Neuronal stem cell (in vitro differentiated cells): ENCODE measurements around the gene PPM1M.

ENCODE experiments used
- DNase-seq: peaks from one replicate; pipeline ENCODE4 v3.0.0-alpha.2; 2013; ENCODE audit warnings: low spot score
- H2AFZ ChIP-seq: one replicate; pipeline ENCODE4 v1.6.1; 2013; ENCODE audit warnings: mild to moderate bottlenecking, low read length, inconsistent platforms
- H2AK5ac ChIP-seq: 2 replicates; pipeline ENCODE4 v1.6.1; 2013; ENCODE audit warnings: low read depth, mild to moderate bottlenecking, inconsistent platforms, low read length, moderate library complexity, mixed read lengths
- H2BK120ac ChIP-seq: 2 replicates; pipeline ENCODE4 v1.6.1; 2013; ENCODE audit warnings: low read depth, mild to moderate bottlenecking, inconsistent platforms, low read length, moderate library complexity, mixed read lengths
- H2BK12ac ChIP-seq: one replicate; pipeline ENCODE4 v1.6.1; 2013; ENCODE audit warnings: low read length, inconsistent platforms
- H2BK15ac ChIP-seq: 2 replicates; pipeline ENCODE4 v1.6.1; 2013; ENCODE audit warnings: mild to moderate bottlenecking, low read length, inconsistent platforms, mixed read lengths
- H2BK5ac ChIP-seq: one replicate; pipeline ENCODE4 v1.6.1; 2013; ENCODE audit warnings: inconsistent platforms, mild to moderate bottlenecking, low read length, moderate library complexity
- H3K14ac ChIP-seq: one replicate; pipeline ENCODE4 v1.6.1; 2013; ENCODE audit warnings: low read length, inconsistent platforms
- H3K18ac ChIP-seq: 2 replicates; pipeline ENCODE4 v1.6.1; 2013; ENCODE audit warnings: low read length, inconsistent platforms
- H3K23ac ChIP-seq: 2 replicates; pipeline ENCODE4 v1.6.1; 2013; ENCODE audit warnings: low read depth, mild to moderate bottlenecking, mixed read lengths, low read length, inconsistent platforms; ENCODE audit not compliant: poor library complexity
- H3K27ac ChIP-seq: replicated peaks from 3 replicates; pipeline ENCODE4 v1.5.1; 2013; ENCODE audit warnings: low read length, inconsistent platforms
- H3K27me3 ChIP-seq, 3 experiments: 2 replicates each; pipeline ENCODE4 v1.6.1; 2013; ENCODE audit warnings: low read length in 3 of 3, mild to moderate bottlenecking in 2 of 3, inconsistent platforms in 1 of 3, low read depth in 1 of 3, mixed read lengths in 1 of 3, moderate library complexity in 1 of 3; ENCODE audit not compliant: control insufficient read depth in 3 of 3, insufficient read depth in 3 of 3
- H3K36me3 ChIP-seq, 2 donors: replicated peaks in 1 of 2; 2 replicates each; pipeline ENCODE4 v1.6.1; 2013; ENCODE audit warnings: low read length in 2 of 2; ENCODE audit not compliant: control insufficient read depth in 2 of 2, insufficient read depth in 2 of 2
- H3K4ac ChIP-seq: 2 replicates; pipeline ENCODE4 v1.6.1; 2013; ENCODE audit warnings: inconsistent platforms, mild to moderate bottlenecking, low read length, moderate library complexity
- H3K4me1 ChIP-seq, 2 donors: 1 replicate in 1 of 2; 2 replicates in 1 of 2; pipeline ENCODE4 v1.6.1; 2013; ENCODE audit warnings: low read length in 2 of 2, low read depth in 1 of 2; ENCODE audit not compliant: control insufficient read depth in 2 of 2, insufficient read depth in 1 of 2
- H3K4me2 ChIP-seq: one replicate; pipeline ENCODE4 v1.6.1; 2013; ENCODE audit warnings: mild to moderate bottlenecking, low read length, inconsistent platforms; ENCODE audit not compliant: insufficient read depth, poor library complexity, severe bottlenecking
- H3K4me3 ChIP-seq, 2 donors: 2 replicates each; pipeline ENCODE4 v1.5.1; 2013; ENCODE audit warnings: low read length in 2 of 2, mild to moderate bottlenecking in 2 of 2, inconsistent platforms in 1 of 2, moderate library complexity in 1 of 2
- H3K79me1 ChIP-seq: one replicate; pipeline ENCODE4 v1.6.1; 2013; ENCODE audit warnings: low read depth, mild to moderate bottlenecking, inconsistent platforms, low read length, moderate library complexity
- H3K9ac ChIP-seq: one replicate; pipeline ENCODE4 v1.6.1; 2013; ENCODE audit warnings: mild to moderate bottlenecking, low read depth, low read length, inconsistent platforms; ENCODE audit not compliant: poor library complexity
- H3K9me3 ChIP-seq, 2 donors: replicated peaks in 1 of 2; 2 replicates each; pipeline versions ENCODE3 to v1.6.1; 2013; ENCODE audit warnings: low read length in 2 of 2, mild to moderate bottlenecking in 2 of 2, inconsistent platforms in 1 of 2, low read depth in 1 of 2, mixed read lengths in 1 of 2, moderate library complexity in 1 of 2; ENCODE audit not compliant: control insufficient read depth in 2 of 2, insufficient read depth in 1 of 2
- H4K8ac ChIP-seq: one replicate; pipeline ENCODE4 v1.6.1; 2013; ENCODE audit warnings: low read depth, mild to moderate bottlenecking, inconsistent platforms, low read length, moderate library complexity
- H4K91ac ChIP-seq: one replicate; pipeline ENCODE4 v1.6.1; 2013; ENCODE audit warnings: low read length, low read depth, mild to moderate bottlenecking, inconsistent platforms; ENCODE audit not compliant: poor library complexity
- WGBS, 2 donors: extraction: QIAGEN DNeasy Blood & Tissue Kit; methylation state at CpG; one replicate each; pipeline ENCODE4 v1.1.7; 2013; ENCODE audit warnings: missing lambda C conversion rate in 2 of 2, mixed read lengths in 1 of 2; ENCODE audit not compliant: insufficient read length in 2 of 2, insufficient replicate concordance in 1 of 2; ENCODE audit errors: extremely low coverage in 2 of 2; 5-methylcytosine and 5-hydroxymethylcytosine counted together

Gene PPM1M

DNA sequence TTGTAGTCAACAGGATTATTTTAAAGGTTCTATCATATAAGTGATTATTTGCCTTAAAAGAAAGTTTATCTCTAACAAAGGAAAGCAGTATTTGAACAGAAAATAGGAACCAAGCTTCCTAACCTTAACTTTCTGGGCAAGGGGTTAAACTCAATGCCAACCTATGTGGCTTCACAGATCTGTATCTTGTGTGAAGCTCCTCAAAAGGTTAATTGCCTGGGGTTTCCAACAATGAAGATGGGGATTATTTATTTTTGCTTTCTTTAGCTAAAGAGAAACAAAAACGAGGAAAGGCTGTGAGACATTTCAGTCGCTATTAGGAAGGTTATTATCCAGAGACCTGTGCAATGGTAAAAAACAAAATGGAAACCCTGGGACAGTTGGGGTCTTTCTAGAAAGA is 34.0 kb downstream of the PPM1M start:
- no peaks in the 10 kb centered on the region for H3K9me3 ChIP-seq
- H4K91ac ChIP-seq: no peak overlapping the region
- DNase-seq: no peak
- H2BK5ac ChIP-seq: no peak overlapping the region
- no peak overlapping the region for H3K4me2 ChIP-seq
- H3K14ac ChIP-seq: no peak overlapping the region
- peaks cover under 1 to 36% of the 10 kb centered on the region in 2 donors for H3K36me3 ChIP-seq
- H2AFZ ChIP-seq: no peak overlapping the region
- no peak overlapping the region for H3K18ac ChIP-seq
- H2BK12ac ChIP-seq: no peak overlapping the region
- H3K27me3 ChIP-seq: no peaks in the 10 kb centered on the region
- H3K23ac ChIP-seq: no peak overlapping the region
- peaks cover 5% of the 10 kb centered on the region for H3K79me1 ChIP-seq
- no peak overlapping the region for H2BK15ac ChIP-seq
- no peak overlapping the region for H2AK5ac ChIP-seq
- peaks cover 9 to 34% of the 10 kb centered on the region in 2 donors for H3K4me1 ChIP-seq
- H3K9ac ChIP-seq: no peak overlapping the region
- WGBS, 2 donors: no CpG with 5 or more reads among the region's 2 CpGs
- no peak overlapping the region for H3K4ac ChIP-seq
- H3K4me3 ChIP-seq: no peak overlapping the region
- H3K27ac ChIP-seq: peak overlapping the region; percentile 18
- H4K8ac ChIP-seq: no peak overlapping the region
- H2BK120ac ChIP-seq: no peak overlapping the region

DNA sequence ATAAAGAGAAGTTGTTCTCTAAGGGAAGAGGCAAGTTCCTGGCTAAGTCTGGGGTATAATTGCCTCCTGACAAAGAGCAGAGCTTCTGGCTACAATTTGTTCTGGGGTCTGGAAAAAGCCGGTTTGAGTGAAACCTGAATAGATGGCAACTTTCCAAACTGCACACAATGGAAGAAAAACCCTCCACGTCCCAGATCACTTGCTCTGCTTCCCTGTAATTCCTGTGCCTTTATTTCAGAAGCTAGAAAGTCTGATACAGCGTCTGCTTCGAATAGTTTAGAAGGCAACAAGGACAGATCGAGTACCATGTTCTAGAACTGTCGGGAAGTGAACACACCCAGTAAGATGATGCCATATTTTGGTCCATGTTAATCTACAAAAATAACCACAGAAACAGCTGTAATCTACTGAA is 34.5 kb downstream of the PPM1M start:
- no peak overlapping the region for H2BK5ac ChIP-seq
- H4K91ac ChIP-seq: no peak overlapping the region
- H3K4me3 ChIP-seq: no peak overlapping the region
- no peaks in the 10 kb centered on the region for H3K27me3 ChIP-seq
- no peak overlapping the region for H2BK12ac ChIP-seq
- no CpG with 5 or more reads among the region's 6 CpGs for WGBS, 2 donors
- H3K9ac ChIP-seq: no peak overlapping the region
- H3K23ac ChIP-seq: no peak overlapping the region
- H3K9me3 ChIP-seq: no peaks in the 10 kb centered on the region
- no peak overlapping the region for H2BK120ac ChIP-seq
- H2AK5ac ChIP-seq: no peak overlapping the region
- no peak overlapping the region for H3K18ac ChIP-seq
- H3K27ac ChIP-seq: peak overlapping the region; percentile 18
- peak overlapping the region; percentile 36 for H2AFZ ChIP-seq
- no peak overlapping the region for H3K4me2 ChIP-seq
- DNase-seq: no peak
- no peak overlapping the region for H4K8ac ChIP-seq
- H3K36me3 ChIP-seq: peaks cover 0 to 32% of the 10 kb centered on the region in 2 donors
- H3K79me1 ChIP-seq: peaks cover 5% of the 10 kb centered on the region
- H3K14ac ChIP-seq: no peak overlapping the region
- H2BK15ac ChIP-seq: no peak overlapping the region
- H3K4me1 ChIP-seq: peaks cover 9 to 34% of the 10 kb centered on the region in 2 donors
- H3K4ac ChIP-seq: no peak overlapping the region

DNA sequence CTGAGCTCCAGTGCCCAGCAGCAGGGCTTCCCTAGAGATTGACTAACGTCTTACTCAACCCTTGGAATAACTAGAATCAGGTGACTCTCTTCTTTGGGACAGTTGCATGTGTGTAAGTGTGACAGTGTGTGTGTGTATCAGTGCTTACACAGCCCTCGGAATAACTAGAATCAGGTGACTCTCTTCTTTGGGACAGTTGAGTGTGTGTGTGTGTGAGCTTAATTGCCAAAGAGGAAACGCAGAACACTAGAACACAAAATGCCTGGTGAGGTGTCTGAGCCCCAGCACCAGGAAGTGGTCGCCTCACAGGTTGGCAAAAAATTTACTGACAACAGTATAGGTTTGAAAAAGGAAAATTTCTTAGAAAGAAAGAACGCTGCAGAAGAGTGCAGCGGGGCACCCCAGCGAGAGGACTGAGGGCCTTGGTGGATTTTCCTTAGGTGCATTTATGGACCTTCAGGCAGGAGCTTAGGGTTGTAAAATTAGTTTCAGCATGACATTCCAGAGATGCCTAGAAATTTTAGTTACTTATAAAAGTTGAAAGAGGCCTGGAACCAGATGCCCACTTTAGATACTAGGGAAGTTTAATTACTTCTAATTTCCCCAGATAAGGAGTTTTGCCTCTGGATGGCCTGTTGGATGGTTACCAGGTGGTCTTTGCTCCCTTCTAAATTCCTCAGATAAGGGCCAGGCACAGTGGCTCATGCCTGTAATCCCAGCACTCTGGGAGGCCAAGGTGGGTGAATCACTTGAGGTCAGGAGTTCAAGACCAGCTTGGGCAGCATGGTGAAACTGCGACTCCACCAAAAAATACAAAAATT is 36.6 kb downstream of the PPM1M start:
- no peaks in the 10 kb centered on the region for H3K9me3 ChIP-seq
- no peak overlapping the region for H4K8ac ChIP-seq
- H3K4ac ChIP-seq: no peak overlapping the region
- H3K27me3 ChIP-seq: no peaks in the 10 kb centered on the region
- no peak overlapping the region for H3K18ac ChIP-seq
- H2AK5ac ChIP-seq: no peak overlapping the region
- H3K79me1 ChIP-seq: peaks cover 5% of the 10 kb centered on the region
- H2BK5ac ChIP-seq: no peak overlapping the region
- H3K36me3 ChIP-seq: peaks cover 0 to 13% of the 10 kb centered on the region in 2 donors
- no peak overlapping the region for H4K91ac ChIP-seq
- H3K9ac ChIP-seq: no peak overlapping the region
- no peak overlapping the region for H3K4me2 ChIP-seq
- no peak overlapping the region for H2BK12ac ChIP-seq
- WGBS, 2 donors: no CpG with 5 or more reads among the region's 8 CpGs
- no peak overlapping the region for H2BK15ac ChIP-seq
- no peak overlapping the region for H2BK120ac ChIP-seq
- no peak overlapping the region for H3K14ac ChIP-seq
- H3K27ac ChIP-seq: no peak overlapping the region
- peaks cover 8 to 29% of the 10 kb centered on the region in 2 donors for H3K4me1 ChIP-seq
- H2AFZ ChIP-seq: no peak overlapping the region
- H3K4me3 ChIP-seq: no peak overlapping the region
- H3K23ac ChIP-seq: no peak overlapping the region
- no peak for DNase-seq

DNA sequence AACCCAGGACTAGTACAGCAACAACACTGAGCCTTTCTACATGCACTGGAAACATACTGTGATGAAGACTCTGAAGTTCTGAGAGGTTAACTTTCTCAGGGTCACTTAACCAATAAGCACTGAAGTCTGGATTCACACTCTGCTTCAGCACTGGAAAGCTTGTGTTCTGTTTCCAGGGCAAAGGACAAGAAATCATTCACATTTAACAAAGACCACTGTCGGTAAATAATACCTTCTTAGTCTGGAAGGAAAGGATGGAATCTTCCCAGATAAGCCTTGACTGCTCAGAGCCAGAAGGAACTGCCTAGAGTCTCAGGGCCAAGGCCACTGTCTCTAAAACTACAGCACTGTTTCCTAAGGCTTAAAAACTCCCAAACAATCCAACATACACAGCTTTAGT is 37.7 kb downstream of the PPM1M start:
- Histone ChIP-seq H3K4me1 (peaks cover 6 to 26% of the 10 kb centered on the region in 2 donors), H3K9ac (no peak overlapping the region), H2AK5ac (no peak overlapping the region), H3K23ac (no peak overlapping the region), H3K14ac (no peak overlapping the region), H3K36me3 (peaks cover 0 to 10% of the 10 kb centered on the region in 2 donors), H3K27me3 (no peaks in the 10 kb centered on the region), H4K91ac (no peak overlapping the region), H3K4me2 (no peak overlapping the region), H3K9me3 (no peaks in the 10 kb centered on the region), H4K8ac (no peak overlapping the region), H2AFZ (no peak overlapping the region), H2BK5ac (no peak overlapping the region), H3K27ac (no peak overlapping the region), H2BK120ac (no peak overlapping the region), H3K18ac (no peak overlapping the region), H2BK12ac (no peak overlapping the region), H2BK15ac (no peak overlapping the region), H3K4me3 (no peak overlapping the region), H3K79me1 (no peaks in the 10 kb centered on the region), H3K4ac (no peak overlapping the region)
- no CpG with 5 or more reads among the region's 1 CpG for WGBS, 2 donors
- DNase-seq: no peak
